HL-60 (cell line): ENCODE data around the gene SLTM.
"Not testable (repeated sequence)": the region's sequence is repeated elsewhere in the genome, so short reads cannot be mapped to it uniquely, and the experiment has no call there.

ENCODE experiments used
- DNase-seq, 2 experiments: peaks; one replicate each; pipeline ENCODE4 v3.0.0-alpha.2; 2010 to 2020; ENCODE audit warnings: low read depth in 1 of 2, low spot score in 1 of 2
- H3K27ac ChIP-seq: fragments of 250-450 bp; sonication (Bioruptor Pico); replicated peaks from 2 replicates; pipeline ENCODE4 v1.5.1; 2020; ENCODE audit warnings: mild to moderate bottlenecking, moderate library complexity
- H3K27me3 ChIP-seq: fragments of 250-450 bp; sonication (Bioruptor Pico); 2 replicates; pipeline ENCODE4 v1.5.1; 2021; ENCODE audit warnings: mild to moderate bottlenecking, moderate library complexity; ENCODE audit not compliant: insufficient read depth, poor library complexity, severe bottlenecking
- H3K4me3 ChIP-seq: replicated peaks from 2 replicates; pipeline ENCODE4 v1.5.1; 2011; ENCODE audit warnings: mild to moderate bottlenecking, control low read depth, low read length; ENCODE audit not compliant: insufficient read depth
- GABPA ChIP-seq: IDR thresholded peaks from 2 replicates; pipeline ENCODE4 v1.6.1; 2012; ENCODE audit warnings: low read depth
- POLR2AphosphoS5 ChIP-seq: IDR thresholded peaks from 2 replicates; pipeline ENCODE4 v1.6.1; 2012; ENCODE audit warnings: low read depth
- REST ChIP-seq: IDR thresholded peaks from 2 replicates; pipeline ENCODE4 v1.6.1; 2012; ENCODE audit warnings: low read depth; ENCODE audit not compliant: insufficient replicate concordance
- SPI1 ChIP-seq: IDR thresholded peaks from 2 replicates; pipeline ENCODE4 v1.6.1; 2012; ENCODE audit warnings: low read depth, mild to moderate bottlenecking, borderline replicate concordance
- TF ChIP-seq, protein P1 (sequence below): IDR thresholded peaks from one replicate; pipeline ENCODE4 v1.5.1; 2011; ENCODE audit warnings: low read length, control low read depth, inconsistent platforms; ENCODE audit not compliant: insufficient read depth

Gene SLTM

DNA sequence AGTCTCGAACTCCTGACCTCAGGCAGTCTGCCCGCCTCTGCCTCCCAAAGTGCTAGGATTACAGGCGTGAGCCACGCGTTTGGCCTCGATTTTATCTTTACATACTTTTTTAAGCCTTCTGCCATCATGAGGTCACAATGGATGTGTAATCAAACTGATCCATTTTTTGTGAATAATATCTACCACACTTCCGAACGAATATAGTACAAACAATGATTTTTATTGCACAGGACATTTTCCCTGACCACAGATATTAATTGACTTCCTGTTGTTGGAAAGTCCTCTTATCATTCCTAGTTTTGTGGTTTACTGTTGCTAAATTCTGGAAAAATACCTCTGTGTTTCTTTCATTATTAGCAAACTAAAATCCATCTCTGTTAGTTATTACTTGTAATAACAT is 93.4 kb downstream of the SLTM start:
- DNase-seq: no peak
- Histone ChIP-seq H3K27me3 (no peaks in the 10 kb centered on the region), H3K27ac (no peak overlapping the region), H3K4me3 (no peak overlapping the region)
- no peak for TF ChIP-seq SPI1
- TF ChIP-seq POLR2AphosphoS5: no peak
- TF ChIP-seq REST: no peak
- TF ChIP-seq, protein P1, sequence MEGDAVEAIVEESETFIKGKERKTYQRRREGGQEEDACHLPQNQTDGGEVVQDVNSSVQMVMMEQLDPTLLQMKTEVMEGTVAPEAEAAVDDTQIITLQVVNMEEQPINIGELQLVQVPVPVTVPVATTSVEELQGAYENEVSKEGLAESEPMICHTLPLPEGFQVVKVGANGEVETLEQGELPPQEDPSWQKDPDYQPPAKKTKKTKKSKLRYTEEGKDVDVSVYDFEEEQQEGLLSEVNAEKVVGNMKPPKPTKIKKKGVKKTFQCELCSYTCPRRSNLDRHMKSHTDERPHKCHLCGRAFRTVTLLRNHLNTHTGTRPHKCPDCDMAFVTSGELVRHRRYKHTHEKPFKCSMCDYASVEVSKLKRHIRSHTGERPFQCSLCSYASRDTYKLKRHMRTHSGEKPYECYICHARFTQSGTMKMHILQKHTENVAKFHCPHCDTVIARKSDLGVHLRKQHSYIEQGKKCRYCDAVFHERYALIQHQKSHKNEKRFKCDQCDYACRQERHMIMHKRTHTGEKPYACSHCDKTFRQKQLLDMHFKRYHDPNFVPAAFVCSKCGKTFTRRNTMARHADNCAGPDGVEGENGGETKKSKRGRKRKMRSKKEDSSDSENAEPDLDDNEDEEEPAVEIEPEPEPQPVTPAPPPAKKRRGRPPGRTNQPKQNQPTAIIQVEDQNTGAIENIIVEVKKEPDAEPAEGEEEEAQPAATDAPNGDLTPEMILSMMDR: no peak
- no peak for TF ChIP-seq GABPA

DNA sequence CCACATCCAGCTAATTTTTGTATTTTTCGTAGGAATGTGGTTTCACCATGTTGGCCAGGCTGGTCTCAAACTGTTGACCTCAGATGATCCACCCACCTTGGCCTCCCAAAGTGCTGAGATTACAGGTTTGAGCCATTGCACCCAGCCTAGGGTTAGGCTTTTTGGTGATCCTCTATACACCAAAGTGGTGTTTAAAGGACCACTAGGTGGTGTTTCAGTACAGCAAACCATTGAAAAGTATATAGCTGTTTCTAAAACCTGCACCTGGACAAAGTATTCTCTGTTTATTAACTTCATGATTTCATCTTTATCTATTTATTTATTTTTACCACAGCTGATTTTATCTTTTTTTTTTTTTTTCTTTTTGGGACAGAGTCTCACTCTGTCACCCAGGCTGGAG is 94.0 kb downstream of the SLTM start:
- DNase-seq: peak in 1 of 2 experiments; percentile 11

GRCh38 chr15:58833681-58834426 is 99.6 kb downstream of the SLTM start:
- DNase-seq: peak in 1 of 2 experiments; percentile 31
- H3K4me3 ChIP-seq: not testable (repeated sequence)
- H3K27ac ChIP-seq: 0 out of 2 replicates have a peak overlapping the region, but pooled peaks have one; percentile 38

More for the DNA sequence above, 94.0 kb downstream of the SLTM start:
- H3K4me3 ChIP-seq: no peak overlapping the region
- no peak overlapping the region for H3K27ac ChIP-seq
- TF ChIP-seq GABPA (no peak), SPI1 (no peak), POLR2AphosphoS5 (no peak), REST (no peak)
- TF ChIP-seq, protein P1: peak; percentile 2
- H3K27me3 ChIP-seq: no peaks in the 10 kb centered on the region

DNA sequence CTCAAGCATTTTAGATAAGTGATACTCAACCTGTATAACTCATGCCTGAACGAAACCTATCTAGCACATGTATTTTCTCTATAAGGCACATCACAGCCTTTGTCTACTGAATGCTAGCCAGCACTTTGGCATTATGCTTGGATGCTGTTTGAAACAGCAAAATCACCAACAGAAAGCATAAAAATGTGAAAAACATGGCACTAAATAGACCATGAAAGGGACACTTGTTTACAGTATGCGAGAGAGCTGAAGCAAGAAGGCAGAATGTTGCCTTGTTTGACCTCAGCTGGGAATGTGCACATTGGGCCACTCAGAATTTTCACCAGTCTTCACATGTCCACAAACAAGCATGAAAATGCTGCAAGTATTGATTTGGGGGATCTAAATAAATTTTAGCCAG is 102.9 kb downstream of the SLTM start:
- Histone ChIP-seq H3K27me3 (no peaks in the 10 kb centered on the region), H3K27ac (no peak overlapping the region), H3K4me3 (no peak overlapping the region)
- TF ChIP-seq POLR2AphosphoS5 (no peak), GABPA (no peak)
- TF ChIP-seq, protein P1: no peak
- no peak for DNase-seq

More at GRCh38 chr15:58833681-58834426, 99.6 kb downstream of the SLTM start:
- H3K27me3 ChIP-seq: not testable (repeated sequence)
- TF ChIP-seq SPI1: peak; percentile 47; the same call in 1 of the 2 replicates
